8988T (cell line): ENCODE results near the gene ARHGAP22.

Source experiments
- DNase-seq: peaks from one replicate; pipeline ENCODE4 v3.0.0; 2011

ARHGAP22 gene

DNA sequence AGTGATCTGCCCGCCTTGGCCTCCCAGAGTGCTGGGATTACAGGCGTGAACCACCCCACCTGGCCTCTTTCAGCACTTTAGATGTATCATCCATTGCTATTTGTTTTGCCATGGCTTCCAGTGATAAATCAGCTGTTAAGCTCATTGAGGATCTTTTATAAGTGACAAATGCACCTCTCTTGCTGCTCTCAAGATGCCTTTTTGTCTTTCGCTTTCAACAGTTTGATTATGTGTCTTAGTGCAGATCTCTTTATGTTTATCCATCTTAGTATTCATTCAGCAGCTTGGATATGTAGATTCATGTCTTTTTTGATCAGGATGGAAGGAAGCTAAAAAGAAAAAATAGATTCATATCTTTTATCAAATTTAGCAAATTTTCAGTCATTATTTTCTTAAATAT, 192.8 kb downstream of the ARHGAP22 start:
- DNase-seq = no peak

DNA sequence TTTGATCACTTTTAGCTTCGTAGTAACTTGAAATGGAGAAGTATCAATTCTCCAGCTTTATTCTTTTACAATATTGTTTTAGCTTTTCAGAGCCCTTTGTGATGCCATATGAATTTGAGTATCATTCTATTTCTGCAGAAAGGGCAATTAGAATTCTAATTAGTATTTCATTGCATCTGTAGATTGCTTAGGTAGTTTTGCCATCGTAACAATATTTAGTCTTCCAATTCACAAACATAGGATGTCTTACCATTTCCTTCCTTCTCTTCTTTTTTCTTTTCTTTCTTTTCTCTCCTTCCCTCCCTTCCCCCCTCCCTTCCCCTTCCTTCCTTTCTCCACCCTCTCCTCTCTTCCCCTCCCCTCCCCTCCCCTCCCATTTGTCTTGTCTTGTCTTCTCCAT, 193.4 kb downstream of the ARHGAP22 start:
- no peak for DNase-seq

DNA sequence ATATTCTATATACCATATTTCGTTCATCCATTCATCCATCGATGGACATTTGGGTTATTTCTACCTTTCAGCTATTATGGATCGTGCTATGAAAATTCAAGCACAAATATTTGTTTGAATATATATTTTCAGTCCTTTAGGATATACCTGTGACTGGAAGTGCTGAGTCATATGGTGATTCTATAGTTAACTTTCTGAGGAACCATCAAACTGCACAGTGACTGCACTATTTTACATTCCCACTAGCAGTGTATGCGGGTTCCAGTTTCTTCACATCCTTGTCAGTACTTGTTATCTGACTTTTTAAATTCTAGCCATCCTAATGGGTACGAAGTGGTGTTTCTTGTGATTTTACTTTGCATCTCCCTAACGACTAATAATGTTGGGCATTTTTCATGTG, 194.4 kb downstream of the ARHGAP22 start:
- no peak for DNase-seq

DNA sequence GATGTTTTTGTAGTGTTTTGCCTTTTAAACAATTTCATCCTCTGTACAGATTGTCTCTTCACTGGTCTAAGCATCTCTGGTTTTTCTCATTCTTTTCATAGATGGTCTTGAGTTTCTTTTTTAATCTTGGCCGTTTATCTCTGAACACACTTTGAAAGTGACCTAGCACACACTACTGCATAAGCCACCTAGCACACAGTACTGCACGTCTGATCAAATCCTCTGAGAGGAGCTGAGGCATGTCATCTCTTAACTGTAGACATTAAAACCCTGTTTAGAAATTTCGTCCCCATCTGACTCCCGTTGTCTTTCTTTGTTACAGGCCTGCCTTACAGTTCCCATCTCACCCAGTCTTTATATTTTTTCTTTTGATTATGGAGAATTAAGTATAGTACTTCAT, 198.2 kb downstream of the ARHGAP22 start:
- DNase-seq = no peak

DNA sequence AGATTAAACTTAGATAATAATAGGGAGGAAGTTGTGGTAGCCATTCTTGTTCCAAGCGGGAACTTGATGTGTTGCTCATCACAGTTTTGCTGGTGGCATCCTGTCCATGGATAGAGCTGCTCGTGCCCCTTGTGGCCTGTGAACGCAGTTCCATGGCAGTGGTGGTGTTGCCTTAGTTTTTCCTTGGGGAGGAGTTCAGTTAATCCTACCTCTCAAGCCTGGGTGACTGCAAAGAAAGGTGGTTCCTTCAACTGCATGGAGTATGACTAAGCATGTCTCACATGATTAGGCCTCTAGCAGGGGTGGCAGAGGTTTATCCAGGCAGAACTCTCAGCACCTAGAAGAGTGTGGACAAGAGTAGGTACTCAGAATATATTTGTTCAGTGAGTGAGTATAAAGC, 198.7 kb downstream of the ARHGAP22 start:
- no peak for DNase-seq

DNA sequence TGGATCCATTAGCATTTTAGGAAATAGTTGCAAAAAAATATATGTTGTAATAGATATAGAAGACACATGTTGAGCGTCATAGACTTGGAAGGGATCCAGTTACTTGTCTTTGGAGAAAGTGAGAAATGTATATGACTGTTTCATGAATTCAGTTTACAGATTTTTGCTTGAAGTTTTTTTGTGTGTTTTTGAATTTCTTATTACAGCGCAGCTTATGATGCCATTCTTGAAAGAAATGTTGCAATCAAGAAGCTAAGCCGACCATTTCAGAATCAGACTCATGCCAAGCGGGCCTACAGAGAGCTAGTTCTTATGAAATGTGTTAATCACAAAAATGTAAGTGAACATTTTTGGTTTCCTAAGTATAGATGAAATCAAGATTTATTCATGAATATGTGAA, 200.2 kb downstream of the ARHGAP22 start:
- DNase-seq = no peak

DNA sequence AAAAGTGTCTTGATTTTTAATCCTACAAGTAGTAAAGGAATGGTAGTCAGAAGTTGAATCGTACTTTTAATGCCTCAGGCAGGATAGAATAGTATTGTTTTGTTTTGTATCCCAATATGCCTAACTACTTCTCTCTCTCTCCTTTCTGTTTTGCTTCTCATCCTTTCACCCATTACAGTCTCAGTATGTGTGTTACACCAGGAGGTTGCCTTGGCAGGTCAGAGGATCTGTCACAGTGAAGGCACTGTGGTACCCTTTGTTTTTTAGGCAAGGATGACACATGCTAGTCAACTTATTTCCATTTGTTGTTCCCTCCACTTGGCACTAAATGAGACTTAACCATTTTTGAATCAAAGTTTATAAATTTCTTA, 204.0 kb downstream of the ARHGAP22 start:
- DNase-seq = no peak

DNA sequence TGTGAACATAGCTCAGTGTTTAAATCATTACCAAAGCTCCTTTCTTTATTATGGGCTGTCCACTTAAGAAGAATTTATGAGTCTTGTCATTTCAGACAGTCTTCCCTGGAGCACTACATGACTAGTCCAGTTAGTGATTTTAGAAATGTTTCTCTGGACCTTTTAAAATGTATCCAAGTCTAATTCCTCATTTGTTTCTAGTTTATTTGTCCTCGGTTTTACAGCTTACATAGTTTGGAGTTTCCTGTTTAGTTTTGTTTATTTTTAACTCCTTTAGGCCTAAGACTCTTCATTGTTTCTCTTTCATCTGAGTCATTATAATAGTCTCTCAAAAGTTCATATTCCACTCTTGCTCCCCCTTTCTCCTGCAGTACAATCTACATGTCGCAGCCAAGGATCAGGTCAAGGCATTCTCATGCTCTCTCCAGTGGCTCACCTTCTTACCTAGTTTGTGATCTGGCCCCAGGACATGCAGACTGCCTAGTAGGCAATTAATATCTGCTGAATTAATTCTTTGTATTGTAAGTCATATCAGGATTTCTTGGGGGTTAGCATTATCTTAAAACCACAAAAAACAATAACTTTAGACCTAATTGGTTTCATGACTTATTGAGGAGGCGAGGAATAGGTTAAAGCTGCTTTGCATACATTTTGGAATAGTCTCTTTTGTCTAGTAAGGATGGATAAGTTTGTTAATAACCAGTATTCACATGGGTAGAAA, 204.6 kb downstream of the ARHGAP22 start:
- no peak for DNase-seq

DNA sequence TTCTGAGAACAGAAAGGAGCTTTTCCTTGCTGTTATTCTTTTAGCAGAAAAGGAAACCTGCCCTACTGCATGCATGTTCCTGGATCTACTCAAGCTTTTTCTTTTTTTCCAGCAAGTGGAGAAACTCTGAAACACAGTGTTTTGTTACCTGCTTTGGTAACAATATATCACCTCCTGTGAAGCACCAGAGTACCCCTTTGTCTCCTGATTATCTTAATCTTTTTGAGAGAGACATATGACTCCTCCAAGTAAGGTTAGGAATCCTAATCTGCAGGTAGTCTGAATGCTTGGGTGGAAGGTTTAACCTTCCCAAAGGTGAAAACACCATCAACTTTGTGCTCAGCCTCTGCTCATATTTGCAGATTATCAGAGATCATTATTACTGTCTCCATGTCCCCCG, 205.3 kb downstream of the ARHGAP22 start:
- DNase-seq = no peak

DNA sequence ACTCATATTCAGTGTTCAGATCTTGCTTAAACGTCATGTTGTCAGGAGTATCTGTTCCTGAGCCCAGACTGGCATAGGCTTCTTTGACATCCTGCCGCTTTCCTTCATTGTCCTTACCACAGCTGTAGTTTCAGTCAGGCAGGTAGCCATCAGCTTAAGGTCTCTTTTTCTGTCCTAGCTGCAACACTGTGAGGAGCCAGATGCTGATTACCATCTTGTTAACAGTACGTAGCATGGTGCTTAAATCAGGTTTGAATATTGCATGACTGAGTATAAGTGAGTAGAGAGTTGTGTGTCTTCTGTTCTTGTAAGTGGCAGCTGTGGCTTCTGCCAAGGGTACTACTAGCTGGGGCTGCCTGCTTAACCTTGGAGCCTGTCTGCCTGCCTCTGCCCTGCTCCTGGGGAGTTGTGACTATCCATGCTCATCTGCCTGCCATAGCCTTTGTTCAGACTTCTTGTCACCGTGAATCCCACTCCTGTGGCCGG, 205.8 kb downstream of the ARHGAP22 start:
- no peak for DNase-seq

DNA sequence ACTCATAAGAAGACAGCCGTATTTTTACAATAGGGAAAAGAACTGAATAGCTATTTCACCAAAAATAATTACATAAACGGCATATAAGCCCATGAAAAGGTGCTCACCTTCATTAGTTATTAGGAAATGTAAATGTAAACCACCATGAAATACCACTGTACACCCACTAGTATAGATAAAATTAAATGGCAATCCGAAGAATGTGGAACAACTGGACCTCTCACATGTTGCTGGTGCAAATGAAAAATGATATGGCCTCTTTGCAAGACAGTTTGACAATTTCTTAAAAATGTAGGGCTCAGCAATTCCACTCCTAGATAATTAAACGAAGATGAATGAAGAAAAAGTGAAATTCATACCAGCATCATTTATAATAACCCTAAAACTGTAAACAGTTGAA, 206.6 kb downstream of the ARHGAP22 start:
- no peak for DNase-seq
